MCF 10A (cell line): Measurements from ENCODE around the gene ARHGAP23. TPM values are rescaled to one million over a fixed set of nuclear protein-coding genes. Genes with fewer than 3 reads are reported as not detected.
A peak's percentile ranks its signal among the peaks of the same experiment; 100 is the strongest.

Experiments
- BruUV-seq: library from RNA; stranded (reverse); fragments of 400-500 nt; replicated peaks from 2 replicates; lab custom pipeline; 2021; lab: Mats Ljungman, UMichigan
- CTCF ChIA-PET: fragments of 300-600 bp; sonication (Branson Sonifier 250); formaldehyde crosslinking; extraction: SDS; loops from one replicate; lab custom pipeline; 2021; ENCODE audit warnings: antibody characterized with exemption, inconsistent platforms; lab: Yijun Ruan, JAX
- POLR2A ChIA-PET: fragments of 300-600, 350-650 bp; sonication (Branson Sonifier 250); formaldehyde crosslinking; extraction: SDS; loops from one replicate; lab custom pipeline; 2020; ENCODE audit warnings: antibody characterized with exemption, inconsistent platforms; lab: Yijun Ruan, JAX
- DNase-seq: peaks from one replicate; pipeline ENCODE4 v3.0.0-alpha.2; 2018; ENCODE audit not compliant: unreplicated experiment
- H3K27ac Mint-ChIP-seq: one replicate; pipeline ENCODE4 v1.8.0; 2022; ENCODE audit warnings: mild to moderate bottlenecking, low read depth, mixed read lengths; ENCODE audit not compliant: unreplicated experiment
- H3K27me3 Mint-ChIP-seq: one replicate; pipeline ENCODE4 v1.8.0; 2022; ENCODE audit warnings: mixed read lengths; ENCODE audit not compliant: insufficient read depth, unreplicated experiment
- H3K36me3 Mint-ChIP-seq: one replicate; pipeline ENCODE4 v1.8.0; 2022; ENCODE audit warnings: mild to moderate bottlenecking, moderate library complexity, mixed read lengths; ENCODE audit not compliant: insufficient read depth, unreplicated experiment
- H3K4me1 Mint-ChIP-seq: one replicate; pipeline ENCODE4 v1.8.0; 2022; ENCODE audit warnings: mixed read lengths; ENCODE audit not compliant: insufficient read depth, unreplicated experiment
- H3K4me3 Mint-ChIP-seq: one replicate; pipeline ENCODE4 v1.8.0; 2022; ENCODE audit warnings: mild to moderate bottlenecking, moderate library complexity, mixed read lengths; ENCODE audit not compliant: unreplicated experiment
- H3K9me3 Mint-ChIP-seq: one replicate; pipeline ENCODE4 v1.8.0; 2022; ENCODE audit warnings: mixed read lengths; ENCODE audit not compliant: unreplicated experiment
- intact Hi-C: fragments of 100-400 bp; cut with micrococcal nuclease; formaldehyde crosslinking; loops from 2 replicates; pipeline ENCODE4 v1.14.1; 2022
- total RNA-seq: library from RNA; stranded (reverse); gene quantifications from 2 replicates; pipeline ENCODE4 v1.2.3, GENCODE V29; 2022
- TF ChIP-seq, protein P1 (sequence below): fragments of 200-600 bp; IDR thresholded peaks from one replicate; pipeline ENCODE4 v1.8.0; 2022; ENCODE audit warnings: antibody characterized with exemption, mild to moderate bottlenecking; ENCODE audit not compliant: unreplicated experiment

Gene ARHGAP23
- total RNA-seq, 1 experiment from 2014 or later: 23.2 TPM

DNA sequence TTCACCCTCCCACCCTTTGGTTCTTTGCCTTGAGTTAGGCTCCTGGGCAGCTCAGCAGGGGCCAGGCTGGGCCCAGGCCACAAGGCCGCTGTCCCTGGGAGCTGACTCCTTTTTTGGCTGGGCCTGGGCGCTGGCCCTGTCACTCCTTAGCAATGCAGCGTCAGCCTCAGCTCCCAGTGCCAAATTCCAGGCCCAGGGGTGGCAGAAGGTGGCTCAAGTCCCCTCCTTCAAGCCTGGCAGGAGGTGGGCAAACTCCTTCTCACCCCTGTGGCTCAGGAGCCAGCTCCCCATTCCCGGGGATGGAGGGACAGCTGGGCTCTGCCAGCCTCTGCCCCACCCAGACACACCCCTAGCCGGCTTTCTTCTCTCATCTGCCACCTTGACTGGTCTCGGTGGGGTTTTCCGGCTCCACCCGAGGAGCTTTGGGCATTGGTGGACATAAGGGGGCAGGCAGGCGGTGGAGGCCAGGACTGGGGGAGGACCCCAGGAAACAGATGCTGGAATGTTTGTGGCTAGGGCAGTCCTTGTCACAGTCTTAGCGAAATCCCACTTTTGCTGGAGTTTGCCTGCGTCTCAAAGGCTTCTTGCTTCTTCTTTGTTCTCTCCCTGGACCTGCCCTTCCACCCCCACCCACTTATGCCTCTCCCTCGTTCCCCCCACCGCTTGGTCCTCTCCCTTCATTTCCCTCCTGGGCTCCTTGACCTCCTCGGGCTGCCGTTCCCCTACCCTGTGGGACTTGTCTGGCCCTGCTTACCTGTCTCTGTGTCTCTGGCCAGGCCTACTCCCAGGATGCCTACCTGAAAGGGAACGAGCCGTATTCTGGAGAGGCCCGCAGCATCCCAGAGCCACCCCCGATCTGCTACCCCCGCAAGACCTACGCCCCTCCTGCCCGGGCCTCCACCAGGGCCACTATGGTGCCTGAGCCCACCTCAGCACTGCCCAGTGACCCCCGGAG is 37.4 kb downstream of the ARHGAP23 start:
- H3K9me3 Mint-ChIP-seq: peaks cover 8% of the 10 kb centered on the region
- DNase-seq: peak; percentile 58
- intact Hi-C loops: loop anchor here (2.0 kb wide), 1 partner anchor 37 kb away; the partner anchor contains the start of gene ARHGAP23
- no peaks in the 10 kb centered on the region for H3K27me3 Mint-ChIP-seq
- peaks cover 7% of the 10 kb centered on the region for H3K36me3 Mint-ChIP-seq
- TF ChIP-seq, protein P1, sequence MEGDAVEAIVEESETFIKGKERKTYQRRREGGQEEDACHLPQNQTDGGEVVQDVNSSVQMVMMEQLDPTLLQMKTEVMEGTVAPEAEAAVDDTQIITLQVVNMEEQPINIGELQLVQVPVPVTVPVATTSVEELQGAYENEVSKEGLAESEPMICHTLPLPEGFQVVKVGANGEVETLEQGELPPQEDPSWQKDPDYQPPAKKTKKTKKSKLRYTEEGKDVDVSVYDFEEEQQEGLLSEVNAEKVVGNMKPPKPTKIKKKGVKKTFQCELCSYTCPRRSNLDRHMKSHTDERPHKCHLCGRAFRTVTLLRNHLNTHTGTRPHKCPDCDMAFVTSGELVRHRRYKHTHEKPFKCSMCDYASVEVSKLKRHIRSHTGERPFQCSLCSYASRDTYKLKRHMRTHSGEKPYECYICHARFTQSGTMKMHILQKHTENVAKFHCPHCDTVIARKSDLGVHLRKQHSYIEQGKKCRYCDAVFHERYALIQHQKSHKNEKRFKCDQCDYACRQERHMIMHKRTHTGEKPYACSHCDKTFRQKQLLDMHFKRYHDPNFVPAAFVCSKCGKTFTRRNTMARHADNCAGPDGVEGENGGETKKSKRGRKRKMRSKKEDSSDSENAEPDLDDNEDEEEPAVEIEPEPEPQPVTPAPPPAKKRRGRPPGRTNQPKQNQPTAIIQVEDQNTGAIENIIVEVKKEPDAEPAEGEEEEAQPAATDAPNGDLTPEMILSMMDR: no peak
- ChIA-PET CTCF (interaction anchor here (0.7 kb wide), 1 partner anchor 117 kb away, joined by 5 read pairs; no protein-coding TSS in a partner anchor), POLR2A (interaction anchor here (0.6 to 1.4 kb wide), 4 partner anchors 11 to 239 kb away, joined by 3 to 5 read pairs (median 3); partner anchors contain the start of gene MLLT6)
- peak overlapping the region; percentile 79 for H3K4me3 Mint-ChIP-seq
- H3K4me1 Mint-ChIP-seq: peaks cover 38% of the 10 kb centered on the region
- H3K27ac Mint-ChIP-seq: peak overlapping the region; percentile 98
- TSS peak; percentile 64 for BruUV-seq

- CTCF ChIA-PET: no interaction called here
Measured at GRCh38 chr17:38466346-38467315, 38.4 kb downstream of the ARHGAP23 start.

DNA sequence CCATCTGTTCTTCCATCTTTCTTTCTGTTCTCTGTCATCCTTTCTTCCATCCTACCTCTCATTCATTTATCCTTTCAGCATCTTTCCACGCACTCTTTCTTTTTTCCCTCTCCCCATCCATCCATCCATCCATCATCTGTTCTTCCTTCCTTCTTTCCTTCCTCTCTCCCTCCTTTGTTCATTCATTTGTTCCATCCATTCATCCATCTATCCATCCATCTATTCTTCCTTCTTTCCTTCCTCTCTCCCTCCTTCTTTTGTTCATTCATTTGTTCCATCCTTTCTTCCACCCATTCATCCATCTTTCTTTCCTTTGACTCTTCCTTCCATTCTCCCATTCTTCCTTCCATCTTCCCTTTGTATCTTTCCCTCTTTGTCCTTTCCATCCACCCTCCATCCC is 39.2 kb downstream of the ARHGAP23 start:
- peaks cover 8% of the 10 kb centered on the region for H3K9me3 Mint-ChIP-seq
- no peak for DNase-seq
- peak overlapping the region; percentile 4 for H3K4me3 Mint-ChIP-seq
- intact Hi-C loops: no loop called here
- CTCF ChIA-PET: no interaction called here
- no peak overlapping the region for H3K27ac Mint-ChIP-seq
- peaks cover 48% of the 10 kb centered on the region for H3K4me1 Mint-ChIP-seq
- no TSS peak for BruUV-seq
- peaks cover 7% of the 10 kb centered on the region for H3K36me3 Mint-ChIP-seq
- H3K27me3 Mint-ChIP-seq: no peaks in the 10 kb centered on the region
- POLR2A ChIA-PET: no interaction called here
- TF ChIP-seq, protein P1: no peak

More at GRCh38 chr17:38466346-38467315, 38.4 kb downstream of the ARHGAP23 start:
- POLR2A ChIA-PET: no interaction called here
- TF ChIP-seq, protein P1: no peak
- intact Hi-C loops: no loop called here
- BruUV-seq: no TSS peak
- H3K27ac Mint-ChIP-seq: no peak overlapping the region
- peaks cover 7% of the 10 kb centered on the region for H3K36me3 Mint-ChIP-seq
- peaks cover 41% of the 10 kb centered on the region for H3K4me1 Mint-ChIP-seq
- no peak for DNase-seq
- H3K4me3 Mint-ChIP-seq: peak overlapping the region; percentile 79
- H3K9me3 Mint-ChIP-seq: peaks cover 8% of the 10 kb centered on the region
- no peaks in the 10 kb centered on the region for H3K27me3 Mint-ChIP-seq
